ENCODE results near the gene TSHZ2.

DNA sequence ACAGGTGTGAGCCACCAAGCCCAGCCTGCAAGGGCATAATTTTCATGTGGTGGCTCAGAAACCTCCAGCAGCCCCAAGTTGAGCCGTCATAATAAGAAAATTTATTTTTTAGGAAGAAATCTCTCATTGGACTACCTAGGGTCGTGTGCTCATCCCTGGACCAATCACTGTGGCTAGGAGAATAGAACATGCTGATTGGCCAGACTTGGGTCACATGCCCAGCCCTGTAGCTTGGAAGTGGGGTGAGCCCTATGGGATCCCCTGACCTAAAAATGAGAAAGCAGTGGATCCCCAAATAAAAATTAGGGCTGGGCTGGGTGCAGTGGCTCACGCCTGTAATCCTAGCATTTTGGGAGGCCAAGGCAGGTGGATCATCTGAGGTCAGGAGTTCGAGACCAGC, 466.2 kb downstream of the TSHZ2 start:
- TF ChIP-seq TAF1 (IDR thresholded peaks at IDR 0.05; ENCODE audit: borderline replicate concordance, low read depth, low read length) (no peak), POLR2A (IDR thresholded peaks at IDR 0.05; ENCODE audit: low read depth, low read length) (no peak)

All from GM12892 (cell line).